OCI-LY3 (cell line): Measurements from ENCODE around the gene B3GNT7.
"Not testable (repeated sequence)": the region's sequence is repeated elsewhere in the genome, so short reads cannot be mapped to it uniquely, and the experiment has no call there.

Experiments used
- H2AFZ ChIP-seq: fragments of 200-600, 300-600 bp; shearing (Covaris generic); 2 replicates; pipeline ENCODE4 v1.6.0; 2014; ENCODE audit warnings: antibody characterized with exemption, low read depth, low read length
- H3K27ac ChIP-seq: fragments of 200-600, 300-600 bp; sonication (generic); 2 replicates; pipeline ENCODE4 v1.5.1; 2014; ENCODE audit warnings: mild to moderate bottlenecking, low read length, moderate library complexity, mixed read lengths
- H3K27me3 ChIP-seq: fragments of 200-600, 300-600 bp; sonication (generic); 2 replicates; pipeline ENCODE4 v1.6.1; 2014; ENCODE audit warnings: low read depth, low read length, mixed read lengths
- H3K36me3 ChIP-seq: fragments of 200-600, 300-600 bp; sonication (generic); replicated peaks from 2 replicates; pipeline ENCODE3; 2014; ENCODE audit warnings: low read depth, low read length, mixed read lengths
- H3K4me1 ChIP-seq: fragments of 300-600, 200-600 bp; sonication (generic); 2 replicates; pipeline ENCODE4 v1.6.1; 2014; ENCODE audit warnings: low read length, mixed read lengths
- H3K4me2 ChIP-seq: fragments of 200-600, 300-600 bp; sonication (generic); 2 replicates; pipeline ENCODE4 v1.6.1; 2014; ENCODE audit warnings: low read length, mixed read lengths
- H3K4me3 ChIP-seq: fragments of 300-600, 200-600 bp; sonication (generic); 2 replicates; pipeline ENCODE4 v1.5.1; 2014; ENCODE audit warnings: antibody characterized with exemption, mild to moderate bottlenecking, low read length, moderate library complexity
- H3K79me2 ChIP-seq: fragments of 300-600, 200-600 bp; shearing (Covaris generic); 2 replicates; pipeline ENCODE4 v1.6.1; 2014; ENCODE audit warnings: mild to moderate bottlenecking, low read length, mixed read lengths
- H3K9ac ChIP-seq: fragments of 300-600, 200-600 bp; shearing (Covaris generic); 2 replicates; pipeline ENCODE4 v1.6.0; 2014; ENCODE audit warnings: mild to moderate bottlenecking, low read length, moderate library complexity
- H3K9me3 ChIP-seq: fragments of 200-600, 300-600 bp; shearing (Covaris generic); 2 replicates; pipeline ENCODE4 v1.6.1; 2014; ENCODE audit warnings: low read length, mixed read lengths; ENCODE audit not compliant: insufficient read depth
- H4K20me1 ChIP-seq: fragments of 200-600, 300-600 bp; sonication (generic); 2 replicates; pipeline ENCODE4 v1.6.1; 2016; ENCODE audit warnings: low read length, mixed read lengths; ENCODE audit not compliant: insufficient read depth
- EZH2phosphoT487 ChIP-seq: fragments of 200-600 bp; shearing (Covaris generic); IDR thresholded peaks from 2 replicates; pipeline ENCODE4 v1.6.1; 2018; ENCODE audit warnings: antibody characterized with exemption, mixed run types, low read depth
- TF ChIP-seq, protein P1 (sequence below): fragments of 200-600, 300-600 bp; sonication (generic); IDR thresholded peaks from 2 replicates; pipeline ENCODE4 v1.5.1; 2014; ENCODE audit warnings: antibody characterized with exemption, low read length, low read depth

B3GNT7 gene

DNA sequence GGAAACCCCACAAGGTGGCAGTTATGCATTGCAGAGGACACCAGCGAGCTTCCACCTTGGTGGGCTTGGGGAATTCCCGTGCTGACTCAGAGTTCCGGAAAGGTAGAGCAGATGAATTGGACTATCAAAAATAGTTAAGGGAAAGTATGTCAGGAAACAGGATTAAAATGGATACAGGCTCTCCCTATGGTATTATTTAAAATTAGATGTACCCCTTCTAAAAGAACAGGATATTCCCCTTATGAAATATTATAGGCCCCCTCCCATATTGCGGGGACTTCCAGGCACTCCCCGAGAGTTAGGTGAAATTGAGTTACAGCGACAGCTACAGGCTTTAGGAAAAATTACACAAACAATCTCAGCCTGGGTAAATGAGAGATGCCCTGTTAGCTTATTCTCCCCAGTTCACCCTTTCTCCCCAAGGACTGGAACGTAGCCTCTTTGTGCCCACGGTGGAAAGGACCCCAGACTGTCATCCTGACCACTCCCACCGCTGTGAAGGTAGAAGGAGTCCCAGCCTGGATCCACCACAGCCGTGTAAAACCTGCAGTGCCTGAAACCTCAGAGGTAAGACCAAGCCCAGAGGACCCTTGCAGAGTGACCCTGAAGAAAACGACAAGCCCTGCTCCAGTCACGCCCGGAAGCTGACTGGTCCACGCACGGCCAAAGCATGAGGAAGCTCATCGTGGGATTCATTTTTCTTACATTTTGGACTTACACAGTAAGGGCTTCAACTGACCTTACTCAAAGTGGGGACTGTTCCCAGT, 10.3 kb downstream of the B3GNT7 start:
- H3K79me2 ChIP-seq, H3K36me3 ChIP-seq, H3K9me3 ChIP-seq, H3K9ac ChIP-seq, H4K20me1 ChIP-seq, H3K27me3 ChIP-seq, H3K27ac ChIP-seq: not testable (repeated sequence)
- H3K4me3 ChIP-seq, result peak overlapping the region; percentile 63
- H3K4me1 ChIP-seq, result peaks cover 12% of the 10 kb centered on the region
- peak overlapping the region; percentile 39; the same call in 1 of the 2 replicates for H2AFZ ChIP-seq
- peak overlapping the region; percentile 56 for H3K4me2 ChIP-seq
- TF ChIP-seq, protein P1, sequence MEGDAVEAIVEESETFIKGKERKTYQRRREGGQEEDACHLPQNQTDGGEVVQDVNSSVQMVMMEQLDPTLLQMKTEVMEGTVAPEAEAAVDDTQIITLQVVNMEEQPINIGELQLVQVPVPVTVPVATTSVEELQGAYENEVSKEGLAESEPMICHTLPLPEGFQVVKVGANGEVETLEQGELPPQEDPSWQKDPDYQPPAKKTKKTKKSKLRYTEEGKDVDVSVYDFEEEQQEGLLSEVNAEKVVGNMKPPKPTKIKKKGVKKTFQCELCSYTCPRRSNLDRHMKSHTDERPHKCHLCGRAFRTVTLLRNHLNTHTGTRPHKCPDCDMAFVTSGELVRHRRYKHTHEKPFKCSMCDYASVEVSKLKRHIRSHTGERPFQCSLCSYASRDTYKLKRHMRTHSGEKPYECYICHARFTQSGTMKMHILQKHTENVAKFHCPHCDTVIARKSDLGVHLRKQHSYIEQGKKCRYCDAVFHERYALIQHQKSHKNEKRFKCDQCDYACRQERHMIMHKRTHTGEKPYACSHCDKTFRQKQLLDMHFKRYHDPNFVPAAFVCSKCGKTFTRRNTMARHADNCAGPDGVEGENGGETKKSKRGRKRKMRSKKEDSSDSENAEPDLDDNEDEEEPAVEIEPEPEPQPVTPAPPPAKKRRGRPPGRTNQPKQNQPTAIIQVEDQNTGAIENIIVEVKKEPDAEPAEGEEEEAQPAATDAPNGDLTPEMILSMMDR, result peak; percentile 27; the same call in 1 of the 2 replicates

DNA sequence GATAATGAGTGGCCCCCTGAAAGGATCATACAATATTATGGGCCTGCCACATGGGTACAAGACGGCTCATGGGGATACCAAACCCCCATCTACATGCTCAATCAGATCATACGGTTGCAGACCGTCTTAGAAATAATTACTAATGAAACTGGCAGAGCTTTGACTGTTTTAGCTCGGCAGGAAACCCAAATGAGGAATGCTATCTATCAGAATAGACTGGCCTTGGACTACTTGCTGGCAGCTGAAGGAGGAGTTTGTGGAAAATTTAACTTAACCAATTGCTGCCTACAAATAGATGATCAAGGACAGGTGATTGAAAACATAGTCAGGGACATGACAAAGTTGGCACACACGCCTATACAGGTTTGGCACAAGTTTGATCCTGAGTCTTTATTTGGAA, 12.2 kb downstream of the B3GNT7 start:
- peaks cover 15% of the 10 kb centered on the region for H3K4me1 ChIP-seq
- H3K79me2 ChIP-seq, H3K36me3 ChIP-seq: not testable (repeated sequence)

DNA sequence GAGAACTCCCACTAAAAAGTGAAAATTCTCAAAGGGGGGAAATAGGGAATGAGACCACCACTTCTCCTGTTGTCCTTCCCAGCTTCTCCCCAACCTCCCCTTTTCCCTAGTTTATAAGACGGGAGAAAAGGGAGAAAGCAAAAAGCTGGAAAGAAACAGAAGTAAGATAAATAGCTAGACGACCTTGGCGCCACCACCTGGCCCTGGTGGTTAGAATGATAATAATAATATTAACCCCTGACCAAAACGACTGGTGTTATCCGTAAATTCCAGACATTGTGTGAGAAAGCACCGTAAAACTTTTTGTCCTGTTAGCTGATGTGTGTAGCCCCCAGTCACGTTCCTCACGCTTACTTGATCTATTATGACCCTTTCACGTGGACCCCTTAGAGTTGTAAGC, 12.8 kb downstream of the B3GNT7 start:
- H2AFZ ChIP-seq, H3K79me2 ChIP-seq, H3K36me3 ChIP-seq, H3K4me3 ChIP-seq, H3K9ac ChIP-seq, H4K20me1 ChIP-seq, H3K27ac ChIP-seq, H3K27me3 ChIP-seq, H3K4me2 ChIP-seq, H3K9me3 ChIP-seq: not testable (repeated sequence)
- peaks cover 20% of the 10 kb centered on the region for H3K4me1 ChIP-seq

More for the DNA sequence above, 12.2 kb downstream of the B3GNT7 start:
- not testable (repeated sequence) for H3K4me2 ChIP-seq, H3K27ac ChIP-seq, H3K27me3 ChIP-seq, H2AFZ ChIP-seq, H4K20me1 ChIP-seq, H3K9ac ChIP-seq, H3K9me3 ChIP-seq, H3K4me3 ChIP-seq

DNA sequence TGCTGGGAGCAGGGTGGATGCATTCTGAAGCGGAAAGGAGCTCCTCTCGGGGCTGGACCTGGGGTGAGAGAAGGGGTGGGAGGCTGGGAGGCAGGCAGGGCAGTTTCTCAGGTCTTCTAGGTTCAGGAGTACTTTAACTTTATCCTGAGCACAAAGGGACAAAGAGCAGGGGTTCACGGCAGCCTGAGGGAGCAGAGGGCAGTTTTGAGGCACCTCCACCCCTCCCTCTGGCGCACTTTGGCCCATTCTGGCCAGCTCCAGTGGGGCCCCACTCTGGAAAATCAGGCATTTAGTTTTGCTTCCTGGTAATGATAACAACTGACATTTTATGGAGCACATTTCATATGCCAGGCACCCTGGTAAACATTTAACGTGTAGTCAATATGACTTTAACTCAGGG, 14.3 kb downstream of the B3GNT7 start:
- no peak overlapping the region for H2AFZ ChIP-seq
- no peak overlapping the region for H3K4me3 ChIP-seq
- TF ChIP-seq, protein P1, result no peak
- TF ChIP-seq EZH2phosphoT487, result no peak
- no peaks in the 10 kb centered on the region for H3K79me2 ChIP-seq
- H3K4me2 ChIP-seq, result no peak overlapping the region
- peaks cover 5% of the 10 kb centered on the region; the same call in 1 of the 2 replicates for H3K27me3 ChIP-seq
- no peaks in the 10 kb centered on the region for H3K36me3 ChIP-seq
- peaks cover 22% of the 10 kb centered on the region for H3K4me1 ChIP-seq
- H3K9me3 ChIP-seq, result no peaks in the 10 kb centered on the region
- no peak overlapping the region for H3K27ac ChIP-seq
- no peak overlapping the region for H3K9ac ChIP-seq
- no peaks in the 10 kb centered on the region for H4K20me1 ChIP-seq

DNA sequence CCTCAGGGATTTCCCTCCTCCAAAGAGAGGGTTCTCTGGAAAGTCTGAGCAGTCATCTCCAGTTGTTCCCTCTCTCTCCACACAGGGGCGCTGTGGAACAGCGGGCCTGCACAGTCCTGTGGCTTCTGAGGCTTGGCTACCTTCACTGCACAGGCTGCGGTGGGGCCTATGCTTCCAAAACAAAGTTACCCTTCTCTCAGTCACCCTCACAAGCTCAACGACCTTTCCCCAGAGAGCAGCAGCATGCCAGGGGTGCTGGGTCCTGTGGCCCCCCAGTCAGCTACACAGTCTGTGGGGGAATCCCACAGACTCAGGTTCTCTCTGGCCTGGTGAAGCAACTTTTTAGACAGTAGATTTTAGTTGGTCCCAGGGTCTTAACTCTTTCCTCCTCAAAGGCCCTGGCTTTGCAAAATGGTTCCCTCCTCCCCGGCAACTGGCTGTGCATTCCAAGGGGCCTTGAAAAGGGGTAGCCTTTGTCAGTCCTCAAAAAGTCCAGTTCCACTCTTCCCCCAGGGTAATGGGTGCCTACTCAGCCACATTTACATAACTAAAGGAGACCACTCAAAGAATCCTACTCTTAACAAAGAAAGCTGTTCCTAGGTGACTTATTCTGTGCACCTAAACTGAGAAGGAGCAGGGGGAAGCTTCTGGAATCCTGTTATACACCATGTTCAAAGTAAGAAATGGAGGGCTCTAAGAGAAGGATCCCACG, 14.9 kb downstream of the B3GNT7 start:
- Histone ChIP-seq H3K36me3 (no peaks in the 10 kb centered on the region), H3K9me3 (no peaks in the 10 kb centered on the region), H2AFZ (no peak overlapping the region), H3K4me3 (no peak overlapping the region), H3K27ac (no peak overlapping the region), H3K79me2 (no peaks in the 10 kb centered on the region), H3K4me2 (no peak overlapping the region), H3K4me1 (peaks cover 16% of the 10 kb centered on the region), H3K27me3 (peaks cover 5% of the 10 kb centered on the region; the same call in 1 of the 2 replicates), H3K9ac (no peak overlapping the region), H4K20me1 (no peaks in the 10 kb centered on the region)
- TF ChIP-seq EZH2phosphoT487, result no peak
- TF ChIP-seq, protein P1, result peak; percentile 24; the same call in 1 of the 2 replicates
